ENCODE data around the gene SPEM2. TPM values are rescaled to one million over a fixed set of nuclear protein-coding genes. Genes with fewer than 3 reads are reported as not detected.
A peak's percentile ranks its signal among the peaks of the same experiment; 100 is the strongest.

SPEM2 gene
- total and polyA plus RNA-seq, 2 donors, result 0.02 TPM; not detected in 1

- Histone ChIP-seq H3K4me1 (ENCODE audit: control insufficient read depth in 2 of 2, insufficient read depth in 2 of 2, low read length in 2 of 2) (no peaks in the 10 kb centered on the region), H3K27me3 (ENCODE audit: control insufficient read depth in 2 of 2, insufficient read depth in 1 of 2, low read length in 1 of 2) (peaks cover 0 to 6% of the 10 kb centered on the region in 2 donors), H3K9me3 (ENCODE audit: control insufficient read depth in 2 of 2, insufficient read depth in 1 of 2, low read length in 1 of 2) (no peaks in the 10 kb centered on the region), H3K4me3 (ENCODE audit: low read length in 2 of 2) (no peak overlapping the region), H3K27ac (ENCODE audit: low read depth in 1 of 2, low read length in 1 of 2) (no peak overlapping the region), H3K36me3 (ENCODE audit: control insufficient read depth in 2 of 2, insufficient read depth in 2 of 2, low read length in 1 of 2) (no peaks in the 10 kb centered on the region)
- DNase-seq (ENCODE audit: low read depth in 6 of 9, low spot score in 9 of 9), result no peak
- 96% methylated on average over 33 of the region's 33 CpGs for WGBS
These were observed 917 bp downstream of the SPEM2 start for GRCh38 chr17:7426203-7426863.

DNA sequence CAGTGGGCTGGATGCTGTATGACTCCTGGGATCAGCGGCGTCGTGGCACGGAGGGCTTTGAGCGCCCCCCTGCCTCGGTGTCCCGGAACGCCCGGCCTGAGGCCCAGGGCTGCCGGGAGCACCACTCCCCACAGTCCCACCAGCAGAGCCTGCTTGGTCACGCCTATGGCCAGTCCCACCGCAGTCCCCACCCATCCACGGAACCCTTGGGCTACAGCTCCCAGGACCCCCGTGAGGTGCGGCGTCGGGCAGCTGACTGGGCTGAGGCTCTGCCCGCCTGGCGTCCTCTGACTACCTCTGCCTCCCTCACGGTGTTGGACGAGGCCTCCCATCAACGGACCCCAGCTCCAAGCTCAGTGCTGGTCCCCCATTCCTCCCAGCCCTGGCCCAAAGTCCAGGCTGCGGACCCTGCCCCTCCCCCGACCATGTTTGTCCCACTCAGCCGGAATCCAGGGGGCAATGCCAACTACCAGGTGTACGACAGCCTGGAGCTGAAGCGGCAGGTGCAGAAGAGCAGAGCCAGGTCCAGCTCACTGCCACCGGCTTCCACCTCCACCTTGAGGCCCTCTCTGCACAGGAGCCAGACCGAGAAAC, 1.6 kb downstream of the SPEM2 start:
- 97% methylated on average over 29 of the region's 29 CpGs for WGBS
- Histone ChIP-seq H3K27me3 (ENCODE audit: control insufficient read depth in 2 of 2, insufficient read depth in 1 of 2, low read length in 1 of 2) (peaks cover 0 to 6% of the 10 kb centered on the region in 2 donors), H3K36me3 (ENCODE audit: control insufficient read depth in 2 of 2, insufficient read depth in 2 of 2, low read length in 1 of 2) (no peaks in the 10 kb centered on the region), H3K27ac (ENCODE audit: low read depth in 1 of 2, low read length in 1 of 2) (no peak overlapping the region), H3K4me1 (ENCODE audit: control insufficient read depth in 2 of 2, insufficient read depth in 2 of 2, low read length in 2 of 2) (no peaks in the 10 kb centered on the region), H3K9me3 (ENCODE audit: control insufficient read depth in 2 of 2, insufficient read depth in 1 of 2, low read length in 1 of 2) (no peaks in the 10 kb centered on the region), H3K4me3 (ENCODE audit: low read length in 2 of 2) (no peak overlapping the region)
- DNase-seq (ENCODE audit: low read depth in 6 of 9, low spot score in 9 of 9), result no peak

DNA sequence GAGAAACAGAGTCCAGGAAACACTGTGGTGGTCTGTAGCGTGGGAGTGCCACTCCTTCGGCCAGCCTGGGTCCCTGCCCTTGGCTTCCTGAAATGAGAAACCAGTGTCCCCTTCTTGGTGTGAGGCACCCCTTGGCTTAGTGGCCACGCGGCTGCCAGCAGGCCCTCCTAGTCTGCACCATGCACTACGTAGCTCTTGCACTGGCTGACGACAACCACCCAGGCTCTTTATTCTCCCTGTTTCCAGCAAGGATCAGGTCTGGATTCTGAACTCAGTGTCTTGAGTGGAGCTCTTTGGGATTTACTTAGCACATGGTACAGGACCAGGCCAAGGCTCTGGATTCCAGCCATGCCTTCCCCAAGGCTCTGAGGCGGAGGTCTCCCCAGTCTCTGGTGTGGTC, 2.1 kb downstream of the SPEM2 start:
- Histone ChIP-seq H3K36me3 (ENCODE audit: control insufficient read depth in 2 of 2, insufficient read depth in 2 of 2, low read length in 1 of 2) (no peaks in the 10 kb centered on the region), H3K27ac (ENCODE audit: low read depth in 1 of 2, low read length in 1 of 2) (no peak overlapping the region), H3K4me1 (ENCODE audit: control insufficient read depth in 2 of 2, insufficient read depth in 2 of 2, low read length in 2 of 2) (no peaks in the 10 kb centered on the region), H3K4me3 (ENCODE audit: low read length in 2 of 2) (no peak overlapping the region), H3K9me3 (ENCODE audit: control insufficient read depth in 2 of 2, insufficient read depth in 1 of 2, low read length in 1 of 2) (no peaks in the 10 kb centered on the region), H3K27me3 (ENCODE audit: control insufficient read depth in 2 of 2, insufficient read depth in 1 of 2, low read length in 1 of 2) (peaks cover 0 to 6% of the 10 kb centered on the region in 2 donors)
- DNase-seq (ENCODE audit: low read depth in 6 of 9, low spot score in 9 of 9), result no peak
- WGBS, result 96% methylated on average over 7 of the region's 7 CpGs

- no peak for DNase-seq (ENCODE audit: low read depth in 6 of 9, low spot score in 9 of 9)
- no peak within 1 kb of the TSS for H3K4me3 ChIP-seq (ENCODE audit: low read length in 2 of 2)
- no peak within 1 kb of the TSS for H3K27ac ChIP-seq (ENCODE audit: low read depth in 1 of 2, low read length in 1 of 2)
- no peaks in the 10 kb centered on the region for H3K9me3 ChIP-seq (ENCODE audit: control insufficient read depth in 2 of 2, insufficient read depth in 1 of 2, low read length in 1 of 2)
- H3K27me3 ChIP-seq (ENCODE audit: control insufficient read depth in 2 of 2, insufficient read depth in 1 of 2, low read length in 1 of 2), result peaks cover 0 to 6% of the 10 kb centered on the region in 2 donors
- H3K36me3 ChIP-seq (ENCODE audit: control insufficient read depth in 2 of 2, insufficient read depth in 2 of 2, low read length in 1 of 2), result no peaks in the 10 kb centered on the region
- 91% methylated on average over 5 of the region's 5 CpGs for WGBS
- H3K4me1 ChIP-seq (ENCODE audit: control insufficient read depth in 2 of 2, insufficient read depth in 2 of 2, low read length in 2 of 2), result no peaks in the 10 kb centered on the region
These were observed 3.1 kb downstream of the SPEM2 start, which contains the start of gene SPEM3 for GRCh38 chr17:7428557-7428956. Gene SPEM3 (plus strand): TSS chr17:7428857. CDS start chr17:7428903, 46 bp downstream.

GRCh38 chr17:7429722-7430121, 4.3 kb downstream of the SPEM2 start:
- no peak overlapping the region for H3K4me3 ChIP-seq (ENCODE audit: low read length in 2 of 2)
- H3K27me3 ChIP-seq (ENCODE audit: control insufficient read depth in 2 of 2, insufficient read depth in 1 of 2, low read length in 1 of 2), result peaks cover 0 to 6% of the 10 kb centered on the region in 2 donors
- H3K4me1 ChIP-seq (ENCODE audit: control insufficient read depth in 2 of 2, insufficient read depth in 2 of 2, low read length in 2 of 2), result no peaks in the 10 kb centered on the region
- H3K36me3 ChIP-seq (ENCODE audit: control insufficient read depth in 2 of 2, insufficient read depth in 2 of 2, low read length in 1 of 2), result no peaks in the 10 kb centered on the region
- H3K9me3 ChIP-seq (ENCODE audit: control insufficient read depth in 2 of 2, insufficient read depth in 1 of 2, low read length in 1 of 2), result no peaks in the 10 kb centered on the region
- H3K27ac ChIP-seq (ENCODE audit: low read depth in 1 of 2, low read length in 1 of 2), result no peak overlapping the region
- WGBS, result 97% methylated on average over 10 of the region's 10 CpGs
- DNase-seq (ENCODE audit: low read depth in 6 of 9, low spot score in 9 of 9), result no peak

- 97% methylated on average over 1 of the region's 1 CpG for WGBS
- H3K36me3 ChIP-seq (ENCODE audit: control insufficient read depth in 2 of 2, insufficient read depth in 2 of 2, low read length in 1 of 2), result no peaks in the 10 kb centered on the region
- H3K4me1 ChIP-seq (ENCODE audit: control insufficient read depth in 2 of 2, insufficient read depth in 2 of 2, low read length in 2 of 2), result peaks cover 4 to 10% of the 10 kb centered on the region in 2 donors
- no peak overlapping the region for H3K27ac ChIP-seq (ENCODE audit: low read depth in 1 of 2, low read length in 1 of 2)
- H3K4me3 ChIP-seq (ENCODE audit: low read length in 2 of 2), result no peak overlapping the region
- peaks cover 0 to 8% of the 10 kb centered on the region in 2 donors for H3K27me3 ChIP-seq (ENCODE audit: control insufficient read depth in 2 of 2, insufficient read depth in 1 of 2, low read length in 1 of 2)
- DNase-seq (ENCODE audit: low read depth in 6 of 9, low spot score in 9 of 9), result no peak
- H3K9me3 ChIP-seq (ENCODE audit: control insufficient read depth in 2 of 2, insufficient read depth in 1 of 2, low read length in 1 of 2), result no peaks in the 10 kb centered on the region
These were observed 5.8 kb downstream of the SPEM2 start for GRCh38 chr17:7431231-7431630.

DNA sequence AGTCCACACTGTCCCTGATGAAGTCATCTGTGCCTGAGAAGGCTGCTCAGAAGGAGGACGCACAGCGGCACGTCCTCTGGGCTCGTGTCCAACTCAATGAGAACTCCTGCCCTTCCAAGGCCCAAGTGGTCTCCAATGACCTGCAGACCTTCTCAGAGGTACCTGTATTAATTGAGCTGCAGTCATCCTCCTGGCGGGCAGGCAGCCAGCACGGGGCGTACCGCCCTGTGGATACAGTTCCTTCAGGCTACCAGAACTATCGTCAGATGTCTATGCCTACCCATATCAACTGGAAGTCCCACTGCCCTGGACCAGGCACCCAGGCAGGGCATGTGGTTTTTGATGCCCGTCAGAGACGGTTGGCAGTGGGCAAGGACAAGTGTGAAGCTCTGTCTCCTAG, 6.9 kb downstream of the SPEM2 start:
- Histone ChIP-seq H3K27me3 (ENCODE audit: control insufficient read depth in 2 of 2, insufficient read depth in 1 of 2, low read length in 1 of 2) (peaks cover 3 to 17% of the 10 kb centered on the region in 2 donors), H3K4me1 (ENCODE audit: control insufficient read depth in 2 of 2, insufficient read depth in 2 of 2, low read length in 2 of 2) (peaks cover 14 to 19% of the 10 kb centered on the region in 2 donors), H3K9me3 (ENCODE audit: control insufficient read depth in 2 of 2, insufficient read depth in 1 of 2, low read length in 1 of 2) (no peaks in the 10 kb centered on the region), H3K36me3 (ENCODE audit: control insufficient read depth in 2 of 2, insufficient read depth in 2 of 2, low read length in 1 of 2) (no peaks in the 10 kb centered on the region), H3K27ac (ENCODE audit: low read depth in 1 of 2, low read length in 1 of 2) (no peak overlapping the region), H3K4me3 (ENCODE audit: low read length in 2 of 2) (no peak overlapping the region)
- no peak for DNase-seq (ENCODE audit: low read depth in 6 of 9, low spot score in 9 of 9)
- WGBS, result 98% methylated on average over 11 of the region's 11 CpGs

GRCh38 chr17:7435676-7436555, 10.5 kb downstream of the SPEM2 start:
- Histone ChIP-seq H3K4me3 (ENCODE audit: low read length in 2 of 2) (peak overlapping the region; percentile 49 to 75), H3K9me3 (ENCODE audit: control insufficient read depth in 2 of 2, insufficient read depth in 1 of 2, low read length in 1 of 2) (no peaks in the 10 kb centered on the region), H3K27me3 (ENCODE audit: control insufficient read depth in 2 of 2, insufficient read depth in 1 of 2, low read length in 1 of 2) (peaks cover 39 to 51% of the 10 kb centered on the region in 2 donors), H3K27ac (ENCODE audit: low read depth in 1 of 2, low read length in 1 of 2) (peak overlapping the region; percentile 77 to 92), H3K4me1 (ENCODE audit: control insufficient read depth in 2 of 2, insufficient read depth in 2 of 2, low read length in 2 of 2) (peaks cover 26 to 54% of the 10 kb centered on the region in 2 donors), H3K36me3 (ENCODE audit: control insufficient read depth in 2 of 2, insufficient read depth in 2 of 2, low read length in 1 of 2) (no peaks in the 10 kb centered on the region)
- peak in 3 of 9 donors; percentile 51 to 77 (median 62) for DNase-seq (ENCODE audit: low read depth in 6 of 9, low spot score in 9 of 9)
- WGBS, result 11% methylated on average over 49 of the region's 49 CpGs
